ENCODE data around the gene STK38L.

STK38L gene

GRCh38 chr12:27279826-27280225 lies 35.7 kb downstream of the STK38L start:
- peaks cover 19% of the 10 kb centered on the region for H3K4me1 ChIP-seq (ENCODE audit: control insufficient read depth, insufficient read depth, low read length)
- H3K27ac ChIP-seq (ENCODE audit: low read length) = no peak overlapping the region
- H3K4me3 ChIP-seq (ENCODE audit: low read length in 2 of 2) = no peak overlapping the region
- H3K36me3 ChIP-seq (ENCODE audit: control insufficient read depth in 2 of 2, insufficient read depth in 2 of 2, low read length in 2 of 2) = no peaks in the 10 kb centered on the region
- H3K27me3 ChIP-seq (ENCODE audit: control insufficient read depth in 1 of 2, insufficient read depth in 2 of 2, low read length in 2 of 2) = no peaks in the 10 kb centered on the region
- no peaks in the 10 kb centered on the region for H3K9me3 ChIP-seq (ENCODE audit: control insufficient read depth in 2 of 2, low read length in 2 of 2)
- H3K9ac ChIP-seq (ENCODE audit: low read length in 2 of 2) = no peak overlapping the region

- no peak overlapping the region for H3K27ac ChIP-seq (ENCODE audit: low read length)
- H3K4me3 ChIP-seq (ENCODE audit: low read length in 2 of 2) = no peak overlapping the region
- H3K9me3 ChIP-seq (ENCODE audit: control insufficient read depth in 2 of 2, low read length in 2 of 2) = no peaks in the 10 kb centered on the region
- peaks cover 20% of the 10 kb centered on the region for H3K4me1 ChIP-seq (ENCODE audit: control insufficient read depth, insufficient read depth, low read length)
- H3K27me3 ChIP-seq (ENCODE audit: control insufficient read depth in 1 of 2, insufficient read depth in 2 of 2, low read length in 2 of 2) = no peaks in the 10 kb centered on the region
- H3K36me3 ChIP-seq (ENCODE audit: control insufficient read depth in 2 of 2, insufficient read depth in 2 of 2, low read length in 2 of 2) = no peaks in the 10 kb centered on the region
- H3K9ac ChIP-seq (ENCODE audit: low read length in 2 of 2) = no peak overlapping the region
These were observed 36.3 kb downstream of the STK38L start for GRCh38 chr12:27280412-27280811.

GRCh38 chr12:27282754-27283153 lies 38.7 kb downstream of the STK38L start:
- no peaks in the 10 kb centered on the region for H3K36me3 ChIP-seq (ENCODE audit: control insufficient read depth in 2 of 2, insufficient read depth in 2 of 2, low read length in 2 of 2)
- peaks cover 12% of the 10 kb centered on the region for H3K4me1 ChIP-seq (ENCODE audit: control insufficient read depth, insufficient read depth, low read length)
- no peak overlapping the region for H3K27ac ChIP-seq (ENCODE audit: low read length)
- no peak overlapping the region for H3K9ac ChIP-seq (ENCODE audit: low read length in 2 of 2)
- H3K9me3 ChIP-seq (ENCODE audit: control insufficient read depth in 2 of 2, low read length in 2 of 2) = no peaks in the 10 kb centered on the region
- H3K4me3 ChIP-seq (ENCODE audit: low read length in 2 of 2) = no peak overlapping the region
- no peaks in the 10 kb centered on the region for H3K27me3 ChIP-seq (ENCODE audit: control insufficient read depth in 1 of 2, insufficient read depth in 2 of 2, low read length in 2 of 2)

- H3K4me1 ChIP-seq (ENCODE audit: control insufficient read depth, insufficient read depth, low read length) = peaks cover 7% of the 10 kb centered on the region
- H3K9me3 ChIP-seq (ENCODE audit: control insufficient read depth in 2 of 2, low read length in 2 of 2) = no peaks in the 10 kb centered on the region
- H3K27me3 ChIP-seq (ENCODE audit: control insufficient read depth in 1 of 2, insufficient read depth in 2 of 2, low read length in 2 of 2) = no peaks in the 10 kb centered on the region
- no peak overlapping the region for H3K9ac ChIP-seq (ENCODE audit: low read length in 2 of 2)
- no peak overlapping the region for H3K4me3 ChIP-seq (ENCODE audit: low read length in 2 of 2)
- H3K36me3 ChIP-seq (ENCODE audit: control insufficient read depth in 2 of 2, insufficient read depth in 2 of 2, low read length in 2 of 2) = no peaks in the 10 kb centered on the region
- H3K27ac ChIP-seq (ENCODE audit: low read length) = no peak overlapping the region
These were observed 39.9 kb downstream of the STK38L start for GRCh38 chr12:27284021-27284420.

- H3K4me1 ChIP-seq (ENCODE audit: control insufficient read depth, insufficient read depth, low read length) = peaks cover 7% of the 10 kb centered on the region
- H3K27ac ChIP-seq (ENCODE audit: low read length) = no peak overlapping the region
- no peak overlapping the region for H3K9ac ChIP-seq (ENCODE audit: low read length in 2 of 2)
- no peaks in the 10 kb centered on the region for H3K27me3 ChIP-seq (ENCODE audit: control insufficient read depth in 1 of 2, insufficient read depth in 2 of 2, low read length in 2 of 2)
- H3K4me3 ChIP-seq (ENCODE audit: low read length in 2 of 2) = no peak overlapping the region
- no peaks in the 10 kb centered on the region for H3K36me3 ChIP-seq (ENCODE audit: control insufficient read depth in 2 of 2, insufficient read depth in 2 of 2, low read length in 2 of 2)
- H3K9me3 ChIP-seq (ENCODE audit: control insufficient read depth in 2 of 2, low read length in 2 of 2) = no peaks in the 10 kb centered on the region
These were observed 40.7 kb downstream of the STK38L start for GRCh38 chr12:27284751-27285150.

GRCh38 chr12:27285403-27285802 lies 41.3 kb downstream of the STK38L start:
- Histone ChIP-seq H3K36me3 (ENCODE audit: control insufficient read depth in 2 of 2, insufficient read depth in 2 of 2, low read length in 2 of 2) (no peaks in the 10 kb centered on the region), H3K27ac (ENCODE audit: low read length) (no peak overlapping the region), H3K9ac (ENCODE audit: low read length in 2 of 2) (no peak overlapping the region), H3K27me3 (ENCODE audit: control insufficient read depth in 1 of 2, insufficient read depth in 2 of 2, low read length in 2 of 2) (no peaks in the 10 kb centered on the region), H3K9me3 (ENCODE audit: control insufficient read depth in 2 of 2, low read length in 2 of 2) (no peaks in the 10 kb centered on the region), H3K4me1 (ENCODE audit: control insufficient read depth, insufficient read depth, low read length) (peaks cover 5% of the 10 kb centered on the region), H3K4me3 (ENCODE audit: low read length in 2 of 2) (no peak overlapping the region)

GRCh38 chr12:27289414-27289813 lies 45.3 kb downstream of the STK38L start:
- peaks cover 8% of the 10 kb centered on the region for H3K4me1 ChIP-seq (ENCODE audit: control insufficient read depth, insufficient read depth, low read length)
- H3K36me3 ChIP-seq (ENCODE audit: control insufficient read depth in 2 of 2, insufficient read depth in 2 of 2, low read length in 2 of 2) = no peaks in the 10 kb centered on the region
- H3K27ac ChIP-seq (ENCODE audit: low read length) = no peak overlapping the region
- no peak overlapping the region for H3K4me3 ChIP-seq (ENCODE audit: low read length in 2 of 2)
- H3K9ac ChIP-seq (ENCODE audit: low read length in 2 of 2) = no peak overlapping the region
- H3K9me3 ChIP-seq (ENCODE audit: control insufficient read depth in 2 of 2, low read length in 2 of 2) = no peaks in the 10 kb centered on the region
- no peaks in the 10 kb centered on the region for H3K27me3 ChIP-seq (ENCODE audit: control insufficient read depth in 1 of 2, insufficient read depth in 2 of 2, low read length in 2 of 2)

GRCh38 chr12:27290501-27291168 lies 46.5 kb downstream of the STK38L start:
- H3K9me3 ChIP-seq (ENCODE audit: control insufficient read depth in 2 of 2, low read length in 2 of 2) = no peaks in the 10 kb centered on the region
- no peaks in the 10 kb centered on the region for H3K36me3 ChIP-seq (ENCODE audit: control insufficient read depth in 2 of 2, insufficient read depth in 2 of 2, low read length in 2 of 2)
- no peak overlapping the region for H3K4me3 ChIP-seq (ENCODE audit: low read length in 2 of 2)
- H3K27ac ChIP-seq (ENCODE audit: low read length) = no peak overlapping the region
- H3K27me3 ChIP-seq (ENCODE audit: control insufficient read depth in 1 of 2, insufficient read depth in 2 of 2, low read length in 2 of 2) = no peaks in the 10 kb centered on the region
- H3K4me1 ChIP-seq (ENCODE audit: control insufficient read depth, insufficient read depth, low read length) = peaks cover 4% of the 10 kb centered on the region
- no peak overlapping the region for H3K9ac ChIP-seq (ENCODE audit: low read length in 2 of 2)

- Histone ChIP-seq H3K4me1 (ENCODE audit: control insufficient read depth, insufficient read depth, low read length) (peaks cover 4% of the 10 kb centered on the region), H3K9me3 (ENCODE audit: control insufficient read depth in 2 of 2, low read length in 2 of 2) (no peaks in the 10 kb centered on the region), H3K9ac (ENCODE audit: low read length in 2 of 2) (no peak overlapping the region), H3K27ac (ENCODE audit: low read length) (no peak overlapping the region), H3K27me3 (ENCODE audit: control insufficient read depth in 1 of 2, insufficient read depth in 2 of 2, low read length in 2 of 2) (no peaks in the 10 kb centered on the region), H3K4me3 (ENCODE audit: low read length in 2 of 2) (no peak overlapping the region), H3K36me3 (ENCODE audit: control insufficient read depth in 2 of 2, insufficient read depth in 2 of 2, low read length in 2 of 2) (peaks cover 0 to 2% of the 10 kb centered on the region in 2 donors)
These were observed 47.8 kb downstream of the STK38L start for GRCh38 chr12:27291862-27292261.

- Histone ChIP-seq H3K36me3 (ENCODE audit: control insufficient read depth in 2 of 2, insufficient read depth in 2 of 2, low read length in 2 of 2) (peaks cover 0 to 3% of the 10 kb centered on the region in 2 donors), H3K27ac (ENCODE audit: low read length) (no peak overlapping the region), H3K27me3 (ENCODE audit: control insufficient read depth in 1 of 2, insufficient read depth in 2 of 2, low read length in 2 of 2) (no peaks in the 10 kb centered on the region), H3K9me3 (ENCODE audit: control insufficient read depth in 2 of 2, low read length in 2 of 2) (no peaks in the 10 kb centered on the region), H3K4me3 (ENCODE audit: low read length in 2 of 2) (no peak overlapping the region), H3K4me1 (ENCODE audit: control insufficient read depth, insufficient read depth, low read length) (peaks cover 4% of the 10 kb centered on the region), H3K9ac (ENCODE audit: low read length in 2 of 2) (no peak overlapping the region)
These were observed 48.6 kb downstream of the STK38L start for GRCh38 chr12:27292718-27293117.

- Histone ChIP-seq H3K27me3 (ENCODE audit: control insufficient read depth in 1 of 2, insufficient read depth in 2 of 2, low read length in 2 of 2) (no peaks in the 10 kb centered on the region), H3K4me3 (ENCODE audit: low read length in 2 of 2) (no peak overlapping the region), H3K27ac (ENCODE audit: low read length) (peak overlapping the region; percentile 12), H3K9ac (ENCODE audit: low read length in 2 of 2) (no peak overlapping the region), H3K36me3 (ENCODE audit: control insufficient read depth in 2 of 2, insufficient read depth in 2 of 2, low read length in 2 of 2) (peaks cover 2 to 10% of the 10 kb centered on the region in 2 donors), H3K9me3 (ENCODE audit: control insufficient read depth in 2 of 2, low read length in 2 of 2) (no peaks in the 10 kb centered on the region), H3K4me1 (ENCODE audit: control insufficient read depth, insufficient read depth, low read length) (peaks cover 4% of the 10 kb centered on the region)
These were observed 49.4 kb downstream of the STK38L start for GRCh38 chr12:27293463-27293862.
